Activated naive CD8-positive, alpha-beta T cell treated with anti-CD3 and anti-CD28 coated beads for 36 hours (primary cell): Measurements from ENCODE around the gene KIFAP3. TPM values are rescaled to one million over a fixed set of nuclear protein-coding genes. Genes with fewer than 3 reads are reported as not detected.
"Not testable (repeated sequence)": the region's sequence is repeated elsewhere in the genome, so short reads cannot be mapped to it uniquely, and the experiment has no call there.

Source experiments
- DNase-seq: peaks from one replicate; pipeline ENCODE4 v3.0.0; 2021
- H3K27ac Mint-ChIP-seq: one replicate; pipeline ENCODE4 v1.8.0; 2022; ENCODE audit warnings: mild to moderate bottlenecking, moderate library complexity, mixed read lengths
- H3K27me3 Mint-ChIP-seq: one replicate; pipeline ENCODE4 v1.8.0; 2022; ENCODE audit warnings: mild to moderate bottlenecking, mixed read lengths
- H3K36me3 Mint-ChIP-seq: one replicate; pipeline ENCODE4 v1.8.0; 2021; ENCODE audit warnings: mild to moderate bottlenecking, mixed read lengths
- H3K4me1 Mint-ChIP-seq: one replicate; pipeline ENCODE4 v1.8.0; 2021; ENCODE audit warnings: mixed read lengths
- H3K4me3 Mint-ChIP-seq: one replicate; pipeline ENCODE4 v1.8.0; 2022; ENCODE audit warnings: mild to moderate bottlenecking, moderate library complexity, mixed read lengths
- H3K9me3 Mint-ChIP-seq: one replicate; pipeline ENCODE4 v1.8.0; 2022; ENCODE audit warnings: mixed read lengths
- total RNA-seq, 2 experiments: library from RNA; stranded (reverse); gene quantifications; one replicate each; pipeline ENCODE4 v1.2.3, GENCODE V29; 2021

The KIFAP3 gene
- total RNA-seq, 2 experiments from 2014 or later: 13.8 to 14.9 TPM

- H3K9me3 Mint-ChIP-seq: no peaks in the 10 kb centered on the region
- no peak overlapping the region for H3K27ac Mint-ChIP-seq
- H3K4me1 Mint-ChIP-seq: peaks cover 25% of the 10 kb centered on the region
- H3K36me3 Mint-ChIP-seq: peaks cover 27% of the 10 kb centered on the region
- no peaks in the 10 kb centered on the region for H3K27me3 Mint-ChIP-seq
- no peak overlapping the region for H3K4me3 Mint-ChIP-seq
- no peak for DNase-seq
These were observed 189.3 kb downstream of the KIFAP3 start for GRCh38 chr1:169885207-169885606.

- Mint-ChIP-seq H3K36me3 (peaks cover 29% of the 10 kb centered on the region), H3K27me3 (no peaks in the 10 kb centered on the region), H3K9me3 (no peaks in the 10 kb centered on the region), H3K27ac (no peak overlapping the region), H3K4me1 (peaks cover 20% of the 10 kb centered on the region), H3K4me3 (no peak overlapping the region)
- DNase-seq: no peak
These were observed 189.9 kb downstream of the KIFAP3 start for GRCh38 chr1:169884634-169885033.

GRCh38 chr1:169882039-169882511 is 192.4 kb downstream of the KIFAP3 start:
- no peak overlapping the region for H3K4me3 Mint-ChIP-seq
- no peaks in the 10 kb centered on the region for H3K27me3 Mint-ChIP-seq
- peaks cover 26% of the 10 kb centered on the region for H3K36me3 Mint-ChIP-seq
- H3K4me1 Mint-ChIP-seq: peaks cover 17% of the 10 kb centered on the region
- H3K9me3 Mint-ChIP-seq: no peaks in the 10 kb centered on the region
- DNase-seq: no peak
- no peak overlapping the region for H3K27ac Mint-ChIP-seq

- no peaks in the 10 kb centered on the region for H3K27me3 Mint-ChIP-seq
- no peak for DNase-seq
- no peak overlapping the region for H3K27ac Mint-ChIP-seq
- peaks cover 13% of the 10 kb centered on the region for H3K4me1 Mint-ChIP-seq
- H3K36me3 Mint-ChIP-seq: peaks cover 23% of the 10 kb centered on the region
- H3K9me3 Mint-ChIP-seq: no peaks in the 10 kb centered on the region
- no peak overlapping the region for H3K4me3 Mint-ChIP-seq
These were observed 195.3 kb downstream of the KIFAP3 start for GRCh38 chr1:169879034-169879840.

- Mint-ChIP-seq H3K4me1 (peaks cover 16% of the 10 kb centered on the region), H3K36me3 (peaks cover 30% of the 10 kb centered on the region), H3K27me3 (no peaks in the 10 kb centered on the region), H3K27ac (no peak overlapping the region), H3K9me3 (no peaks in the 10 kb centered on the region), H3K4me3 (no peak overlapping the region)
- DNase-seq: no peak
These were observed 196.0 kb downstream of the KIFAP3 start for GRCh38 chr1:169878498-169878897.

GRCh38 chr1:169877800-169878491 is 196.5 kb downstream of the KIFAP3 start:
- no peak overlapping the region for H3K4me3 Mint-ChIP-seq
- no peaks in the 10 kb centered on the region for H3K27me3 Mint-ChIP-seq
- peaks cover 13% of the 10 kb centered on the region for H3K4me1 Mint-ChIP-seq
- H3K36me3 Mint-ChIP-seq: peaks cover 30% of the 10 kb centered on the region
- H3K27ac Mint-ChIP-seq: no peak overlapping the region
- DNase-seq: no peak
- no peaks in the 10 kb centered on the region for H3K9me3 Mint-ChIP-seq

GRCh38 chr1:169874229-169874628 is 200.3 kb downstream of the KIFAP3 start:
- Mint-ChIP-seq H3K27me3 (no peaks in the 10 kb centered on the region), H3K9me3 (peaks cover 1% of the 10 kb centered on the region), H3K36me3 (peaks cover 48% of the 10 kb centered on the region), H3K27ac (no peak overlapping the region), H3K4me3 (no peak overlapping the region), H3K4me1 (peaks cover 9% of the 10 kb centered on the region)
- DNase-seq: no peak

GRCh38 chr1:169873582-169874199 is 200.8 kb downstream of the KIFAP3 start:
- H3K4me3 Mint-ChIP-seq: no peak overlapping the region
- H3K27me3 Mint-ChIP-seq: no peaks in the 10 kb centered on the region
- H3K4me1 Mint-ChIP-seq: peaks cover 5% of the 10 kb centered on the region
- peaks cover 1% of the 10 kb centered on the region for H3K9me3 Mint-ChIP-seq
- H3K27ac Mint-ChIP-seq: no peak overlapping the region
- no peak for DNase-seq
- H3K36me3 Mint-ChIP-seq: peaks cover 48% of the 10 kb centered on the region

- Mint-ChIP-seq H3K4me3 (no peak overlapping the region), H3K27me3 (no peaks in the 10 kb centered on the region), H3K36me3 (peaks cover 50% of the 10 kb centered on the region), H3K9me3 (peaks cover 1% of the 10 kb centered on the region), H3K27ac (no peak overlapping the region), H3K4me1 (peaks cover 3% of the 10 kb centered on the region)
- no peak for DNase-seq
These were observed 201.6 kb downstream of the KIFAP3 start for GRCh38 chr1:169872906-169873305.

GRCh38 chr1:169871988-169872387 is 202.5 kb downstream of the KIFAP3 start:
- H3K27me3 Mint-ChIP-seq, DNase-seq, H3K27ac Mint-ChIP-seq, H3K4me3 Mint-ChIP-seq, H3K4me1 Mint-ChIP-seq, H3K9me3 Mint-ChIP-seq: not testable (repeated sequence)
- peaks cover 49% of the 10 kb centered on the region for H3K36me3 Mint-ChIP-seq

Other genes starting within 250 kb of the KIFAP3 start
- 1 to 10 TPM; 9.3 to 9.5 TPM for gene SCYL3, start 180.8 kb downstream of the KIFAP3 start, total RNA-seq
- not detected for gene NTMT2, start 71.3 kb upstream of the KIFAP3 start, total RNA-seq